CD4-positive, alpha-beta T cell treated with Interleukin-17A for 1 hour (primary cell): ENCODE results near the gene TLE2.
"Not testable (repeated sequence)": the region's sequence is repeated elsewhere in the genome, so short reads cannot be mapped to it uniquely, and the experiment has no call there.

Experiments used
- DNase-seq: peaks from one replicate; pipeline ENCODE4 v3.0.0-alpha.2; 2020

Gene TLE2

GRCh38 chr19:2982561-2982960 lies 46.5 kb downstream of the TLE2 start:
- no peak for DNase-seq

GRCh38 chr19:2981898-2982297 lies 47.2 kb downstream of the TLE2 start:
- no peak for DNase-seq

- DNase-seq, result no peak
Measured at GRCh38 chr19:2978772-2979171, 50.3 kb downstream of the TLE2 start.

GRCh38 chr19:2978166-2978767 lies 50.8 kb downstream of the TLE2 start:
- DNase-seq, result no peak

- no peak for DNase-seq
Measured at GRCh38 chr19:2977746-2978138, 51.3 kb downstream of the TLE2 start.

- DNase-seq, result peak; percentile 95
Measured at GRCh38 chr19:2977001-2977745, 51.9 kb downstream of the TLE2 start, which contains the start of gene TLE6. TLE6 (plus strand) TSS chr19:2977564; CDS start chr19:2978234, 670 bp downstream.

GRCh38 chr19:2976609-2977000 lies 52.5 kb downstream of the TLE2 start:
- no peak for DNase-seq

- no peak for DNase-seq
Measured at GRCh38 chr19:2974342-2975041, 54.6 kb downstream of the TLE2 start.

- no peak for DNase-seq
Measured at GRCh38 chr19:2973229-2973628, 55.9 kb downstream of the TLE2 start.

- no peak for DNase-seq
Measured at GRCh38 chr19:2970201-2970835, 58.8 kb downstream of the TLE2 start.

GRCh38 chr19:2969104-2969504 lies 60.0 kb downstream of the TLE2 start:
- DNase-seq, result no peak

GRCh38 chr19:2967972-2968371 lies 61.1 kb downstream of the TLE2 start:
- DNase-seq, result no peak

- no peak for DNase-seq
Measured at GRCh38 chr19:2964874-2965273, 64.2 kb downstream of the TLE2 start.

- not testable (repeated sequence) for DNase-seq
Measured at GRCh38 chr19:2963631-2964030, 65.4 kb downstream of the TLE2 start.

GRCh38 chr19:2963122-2963521 lies 66.0 kb downstream of the TLE2 start:
- no peak for DNase-seq

- peak; percentile 88 for DNase-seq
Measured at GRCh38 chr19:2962018-2962670, 66.9 kb downstream of the TLE2 start.

- no peak for DNase-seq
Measured at GRCh38 chr19:2960120-2960519, 69.0 kb downstream of the TLE2 start.

- no peak for DNase-seq
Measured at GRCh38 chr19:2957160-2957559, 71.9 kb downstream of the TLE2 start.

- no peak for DNase-seq
Measured at GRCh38 chr19:2952953-2953481, 76.1 kb downstream of the TLE2 start.

- DNase-seq, result peak; percentile 100
Measured at GRCh38 chr19:2950286-2951124, 78.6 kb downstream of the TLE2 start.

GRCh38 chr19:2949939-2950285 lies 79.2 kb downstream of the TLE2 start:
- no peak for DNase-seq
